ENCODE data around the gene PLCB1. TPM values are rescaled to one million over a fixed set of nuclear protein-coding genes. Genes with fewer than 3 reads are reported as not detected.

PLCB1 gene
- total RNA-seq, 1 donor from 2014 or later: 6.3 TPM

DNA sequence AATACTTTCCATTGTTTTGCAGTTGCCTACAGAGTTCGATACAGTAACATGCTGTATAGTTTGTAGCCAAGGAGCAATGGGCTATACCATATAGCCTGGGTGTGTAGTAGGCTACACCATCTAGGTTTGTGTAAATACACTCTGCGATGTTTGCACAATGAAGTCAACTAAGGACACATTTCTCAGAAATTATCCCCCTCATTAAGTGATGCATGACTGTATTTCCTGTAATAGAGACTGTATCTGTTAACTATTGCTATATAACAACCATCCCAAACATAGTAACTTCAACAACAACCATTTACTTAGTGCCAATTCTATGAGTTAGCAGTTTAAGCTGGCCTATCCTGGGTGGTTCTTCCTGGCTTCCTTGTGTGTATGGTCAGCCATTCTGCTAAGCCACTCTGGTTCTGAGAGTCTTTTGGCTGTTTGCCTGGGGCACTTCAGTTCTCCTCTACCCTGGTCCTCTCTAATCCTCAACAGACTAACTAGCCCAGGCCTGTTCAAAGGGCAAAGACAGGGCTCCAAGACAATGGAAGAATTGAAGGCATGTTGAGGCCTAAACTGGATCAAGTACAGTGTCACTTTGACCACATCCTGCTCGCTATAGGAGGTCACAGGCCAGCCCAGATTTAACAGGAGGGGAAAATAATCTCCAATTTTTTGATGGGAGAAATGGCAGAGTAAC lies 124.0 kb downstream of the PLCB1 start:
- peak; percentile 67 to 70 for ATAC-seq
- Histone ChIP-seq H3K9me3 (no peaks in the 10 kb centered on the region), H3K27me3 (ENCODE audit: low read depth) (no peaks in the 10 kb centered on the region), H3K36me3 (no peaks in the 10 kb centered on the region), H3K27ac (no peak overlapping the region), H3K4me3 (no peak overlapping the region), H3K4me1 (no peaks in the 10 kb centered on the region)
- intact Hi-C loops (cut with DNase I): no loop called here
- no peak for TF ChIP-seq CTCF (IDR thresholded peaks at IDR 0.05)
- DNase-seq: peak; percentile 44

DNA sequence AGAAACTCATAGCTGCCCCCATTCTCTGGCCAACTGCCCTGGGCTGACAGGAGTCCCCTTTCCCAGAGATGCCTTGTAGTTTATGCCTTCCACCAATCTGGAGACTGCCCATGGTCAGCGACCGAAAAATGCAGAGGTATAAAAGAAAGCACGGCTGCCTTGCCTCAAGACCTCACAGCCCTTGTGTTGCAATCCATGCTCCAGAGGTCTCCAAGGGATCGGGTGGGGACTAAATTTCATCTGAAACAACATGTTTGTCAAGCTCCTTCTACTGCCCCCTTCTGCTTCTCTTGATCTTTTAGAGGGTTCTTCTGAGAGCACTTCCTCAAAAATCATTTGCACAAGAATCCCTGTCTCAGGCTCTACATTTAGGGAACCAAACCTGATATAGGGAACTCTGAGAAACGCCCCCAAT lies 128.8 kb downstream of the PLCB1 start:
- no peaks in the 10 kb centered on the region for H3K36me3 ChIP-seq
- intact Hi-C loops (cut with DNase I): no loop called here
- H3K4me1 ChIP-seq: no peaks in the 10 kb centered on the region
- no peak for TF ChIP-seq CTCF (IDR thresholded peaks at IDR 0.05)
- H3K9me3 ChIP-seq: no peaks in the 10 kb centered on the region
- H3K4me3 ChIP-seq: no peak overlapping the region
- ATAC-seq: peak; percentile 48 to 70
- H3K27me3 ChIP-seq (ENCODE audit: low read depth): no peaks in the 10 kb centered on the region
- H3K27ac ChIP-seq: no peak overlapping the region
- no peak for DNase-seq

GRCh38 chr20:8262721-8263120 lies 130.7 kb downstream of the PLCB1 start:
- intact Hi-C loops (cut with DNase I): no loop called here
- no peak for ATAC-seq
- no peaks in the 10 kb centered on the region for H3K36me3 ChIP-seq
- no peak for TF ChIP-seq CTCF (IDR thresholded peaks at IDR 0.05)
- DNase-seq: no peak
- no peaks in the 10 kb centered on the region for H3K9me3 ChIP-seq
- no peaks in the 10 kb centered on the region for H3K4me1 ChIP-seq
- H3K27ac ChIP-seq: no peak overlapping the region
- no peaks in the 10 kb centered on the region for H3K27me3 ChIP-seq (ENCODE audit: low read depth)
- no peak overlapping the region for H3K4me3 ChIP-seq

DNA sequence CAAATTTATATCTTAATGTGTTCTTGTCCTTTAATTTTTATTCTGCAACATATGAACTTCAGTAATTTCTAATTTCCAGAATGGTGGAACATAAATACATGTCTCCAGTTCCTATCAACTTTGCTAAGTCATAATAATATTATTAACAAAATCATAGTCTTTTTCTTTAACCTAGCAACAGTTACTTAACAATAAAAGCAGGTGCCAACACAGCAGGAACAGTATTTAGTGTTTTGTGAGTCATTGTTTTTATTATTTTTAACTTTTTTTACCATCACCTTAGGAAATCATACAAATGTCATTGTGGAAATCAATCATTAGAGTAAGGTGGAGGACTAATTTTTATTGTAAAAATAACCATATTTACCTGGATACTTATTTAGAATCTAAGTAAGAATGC lies 133.5 kb downstream of the PLCB1 start:
- no peak overlapping the region for H3K27ac ChIP-seq
- ATAC-seq: no peak
- H3K27me3 ChIP-seq (ENCODE audit: low read depth): no peaks in the 10 kb centered on the region
- H3K4me1 ChIP-seq: no peaks in the 10 kb centered on the region
- no peak overlapping the region for H3K4me3 ChIP-seq
- TF ChIP-seq CTCF (IDR thresholded peaks at IDR 0.05): no peak
- intact Hi-C loops (cut with DNase I): no loop called here
- no peaks in the 10 kb centered on the region for H3K9me3 ChIP-seq
- H3K36me3 ChIP-seq: no peaks in the 10 kb centered on the region
- no peak for DNase-seq

DNA sequence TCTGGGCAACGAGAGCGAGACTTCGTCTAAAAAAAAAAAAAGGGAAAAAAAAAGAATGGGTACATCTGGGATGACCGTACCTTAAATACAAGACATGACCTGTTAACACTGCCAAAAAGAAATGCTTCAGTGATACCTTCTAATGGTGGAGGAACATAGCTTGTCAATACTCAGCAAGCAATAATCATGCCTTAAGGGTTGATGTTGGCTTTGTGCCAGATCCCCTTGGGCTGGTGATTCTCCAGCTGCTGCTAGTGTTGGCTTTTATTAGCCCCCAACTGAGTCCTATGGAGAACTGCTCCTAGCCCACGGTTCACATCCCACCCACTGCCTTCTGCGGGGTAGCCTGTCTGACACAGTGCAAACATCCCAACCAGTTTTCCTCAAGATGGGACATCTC lies 134.9 kb downstream of the PLCB1 start:
- ATAC-seq (peak in 1 of 2 donors; percentile 29), DNase-seq (no peak)
- Histone ChIP-seq H3K4me3 (no peak overlapping the region), H3K27me3 (ENCODE audit: low read depth) (no peaks in the 10 kb centered on the region), H3K36me3 (no peaks in the 10 kb centered on the region), H3K27ac (no peak overlapping the region), H3K9me3 (no peaks in the 10 kb centered on the region), H3K4me1 (no peaks in the 10 kb centered on the region)
- no peak for TF ChIP-seq CTCF (IDR thresholded peaks at IDR 0.05)
- intact Hi-C loops (cut with DNase I): no loop called here
